Activated naive CD8-positive, alpha-beta T cell (primary cell): ENCODE measurements around the gene ETF1.
A peak's percentile ranks its signal among the peaks of the same experiment; 100 is the strongest.
"Not testable (repeated sequence)": the region's sequence is repeated elsewhere in the genome, so short reads cannot be mapped to it uniquely, and the experiment has no call there.

ENCODE experiments used
- H3K27ac Mint-ChIP-seq: one replicate; pipeline ENCODE4 v1.8.0; 2021; ENCODE audit warnings: mixed read lengths
- H3K27me3 Mint-ChIP-seq: one replicate; pipeline ENCODE4 v1.8.0; 2021; ENCODE audit warnings: mixed read lengths
- H3K36me3 Mint-ChIP-seq: one replicate; pipeline ENCODE4 v1.8.0; 2021; ENCODE audit warnings: mixed read lengths
- H3K4me1 Mint-ChIP-seq: one replicate; pipeline ENCODE4 v1.8.0; 2021; ENCODE audit warnings: low read depth, mixed read lengths
- H3K4me3 Mint-ChIP-seq: one replicate; pipeline ENCODE4 v1.8.0; 2021; ENCODE audit warnings: mild to moderate bottlenecking, mixed read lengths
- H3K9me3 Mint-ChIP-seq: one replicate; pipeline ENCODE4 v1.8.0; 2021; ENCODE audit warnings: low read depth, mixed read lengths

The ETF1 gene

DNA sequence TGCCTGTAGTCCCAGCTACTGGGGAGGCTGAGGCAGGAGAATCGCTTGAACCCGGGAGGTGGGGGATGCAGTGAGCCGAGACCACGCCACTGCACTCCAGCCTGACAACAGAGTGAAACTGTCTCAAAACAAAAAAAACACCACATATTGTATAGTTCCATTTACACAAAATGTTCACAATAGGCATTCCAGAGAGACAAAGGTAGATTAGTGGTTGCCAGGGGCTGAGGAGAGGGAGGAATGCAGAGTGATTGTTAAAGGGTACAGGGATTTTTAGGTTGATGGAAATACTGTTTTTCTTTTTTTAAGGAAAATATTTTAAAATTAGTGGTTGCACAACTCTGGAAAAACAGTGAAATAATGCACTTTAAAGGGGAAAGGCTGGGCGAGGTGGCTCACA is 19.6 kb downstream of the ETF1 start:
- no peaks in the 10 kb centered on the region for H3K27me3 Mint-ChIP-seq
- H3K4me3 Mint-ChIP-seq = no peak overlapping the region
- no peaks in the 10 kb centered on the region for H3K9me3 Mint-ChIP-seq
- peaks cover 38% of the 10 kb centered on the region for H3K4me1 Mint-ChIP-seq
- H3K27ac Mint-ChIP-seq = no peak overlapping the region
- peaks cover 3% of the 10 kb centered on the region for H3K36me3 Mint-ChIP-seq

DNA sequence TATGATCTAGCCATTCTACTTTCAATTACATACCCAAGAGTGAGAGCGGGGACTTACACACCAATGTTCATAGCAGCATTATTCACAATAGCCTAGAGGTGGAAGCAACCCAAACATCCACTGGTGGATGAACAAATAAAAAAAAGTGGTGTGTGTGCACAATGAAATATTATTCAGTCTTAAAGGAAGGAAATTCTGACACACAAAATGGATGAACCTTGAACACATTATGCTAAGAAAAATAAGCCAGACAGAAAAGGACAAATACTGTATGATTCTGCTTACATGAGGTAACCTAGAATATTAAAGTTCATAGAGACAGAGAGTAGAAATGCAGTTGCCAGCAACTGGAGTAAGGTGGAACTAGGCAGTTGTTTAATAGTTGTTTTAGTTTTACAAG is 22.1 kb downstream of the ETF1 start:
- Mint-ChIP-seq H3K27ac (no peak overlapping the region), H3K27me3 (no peaks in the 10 kb centered on the region), H3K4me1 (peaks cover 30% of the 10 kb centered on the region), H3K36me3 (peaks cover 2% of the 10 kb centered on the region), H3K9me3 (no peaks in the 10 kb centered on the region), H3K4me3 (no peak overlapping the region)

DNA sequence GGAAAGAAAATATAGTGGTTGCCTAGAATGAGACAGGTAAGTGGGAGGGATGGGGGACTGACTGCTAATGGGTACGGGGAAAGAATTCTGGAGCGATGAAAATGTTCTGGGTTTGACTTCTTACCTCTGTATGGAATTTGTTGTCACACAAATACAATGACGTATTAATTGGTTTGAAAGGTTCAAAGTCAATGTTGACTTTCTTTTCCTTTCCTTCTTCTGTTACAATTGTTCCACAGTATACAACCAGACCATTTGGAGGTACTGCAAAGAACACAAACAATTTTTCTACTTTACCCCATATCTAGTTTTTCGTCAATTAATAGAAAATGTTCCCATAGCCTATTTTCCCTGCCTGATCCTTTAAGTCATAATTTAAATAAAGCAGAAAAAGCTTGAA is 25.6 kb downstream of the ETF1 start:
- no peak overlapping the region for H3K27ac Mint-ChIP-seq

DNA sequence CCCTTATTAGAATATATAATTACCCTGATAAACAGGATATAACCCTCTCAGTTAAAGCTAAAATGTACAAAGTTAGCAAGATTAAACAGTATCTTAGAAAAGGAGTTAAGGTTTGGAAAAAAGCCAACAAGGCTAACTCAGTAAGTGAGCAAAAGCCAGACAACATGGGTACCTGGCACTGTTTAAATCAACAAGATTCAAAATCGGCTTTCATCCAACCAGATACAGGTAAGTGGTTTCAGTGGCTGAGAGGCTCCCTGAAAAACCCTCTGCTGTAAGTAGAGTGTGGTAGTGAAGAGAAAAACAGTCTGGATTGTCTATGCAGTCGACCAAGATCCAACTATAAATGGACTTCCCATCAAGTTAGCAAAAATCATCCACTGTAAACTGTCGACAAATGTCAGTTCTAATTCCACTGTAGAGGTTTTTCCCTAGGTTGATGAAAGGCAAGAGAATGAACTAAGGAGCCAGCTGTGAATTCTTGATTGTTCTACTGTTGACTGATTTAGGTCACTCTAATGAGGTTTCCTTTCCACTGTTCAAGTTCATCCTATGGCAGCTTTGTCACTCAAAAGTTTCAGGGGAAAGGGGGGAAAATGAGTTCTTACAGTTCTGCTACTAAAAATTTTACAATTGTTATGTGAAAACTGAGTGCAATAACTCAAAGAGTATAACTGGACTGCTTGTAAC is 27.3 kb downstream of the ETF1 start:
- H3K27ac Mint-ChIP-seq = peak overlapping the region; percentile 28
- peaks cover 2% of the 10 kb centered on the region for H3K36me3 Mint-ChIP-seq
- no peaks in the 10 kb centered on the region for H3K9me3 Mint-ChIP-seq
- H3K4me1 Mint-ChIP-seq = peaks cover 12% of the 10 kb centered on the region
- no peak overlapping the region for H3K4me3 Mint-ChIP-seq
- no peaks in the 10 kb centered on the region for H3K27me3 Mint-ChIP-seq

More for the DNA sequence above, 25.6 kb downstream of the ETF1 start:
- Mint-ChIP-seq H3K27me3 (no peaks in the 10 kb centered on the region), H3K9me3 (no peaks in the 10 kb centered on the region), H3K36me3 (peaks cover 2% of the 10 kb centered on the region), H3K4me1 (peaks cover 22% of the 10 kb centered on the region), H3K4me3 (no peak overlapping the region)

DNA sequence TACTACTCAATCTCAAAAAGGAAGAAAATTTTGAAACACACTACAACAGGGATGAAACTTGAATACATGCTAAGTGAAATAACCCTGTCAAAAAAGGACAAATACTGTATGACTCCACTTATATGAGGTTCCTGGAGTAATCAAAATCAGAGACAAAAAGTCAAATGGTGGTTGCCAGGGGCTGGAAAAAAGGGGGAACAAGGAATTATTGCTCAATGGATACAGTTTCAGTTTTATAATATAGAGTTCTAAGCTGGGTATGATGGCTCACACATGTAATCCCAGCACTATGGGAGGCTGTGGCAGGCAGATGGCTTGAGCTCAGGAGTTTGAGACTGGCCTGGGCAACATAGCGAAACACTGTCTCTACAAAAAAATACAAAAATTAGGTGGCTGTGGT is 29.0 kb downstream of the ETF1 start:
- Mint-ChIP-seq H3K27ac (no peak overlapping the region), H3K4me1 (peaks cover 7% of the 10 kb centered on the region), H3K9me3 (no peaks in the 10 kb centered on the region), H3K4me3 (no peak overlapping the region), H3K27me3 (no peaks in the 10 kb centered on the region), H3K36me3 (peaks cover 2% of the 10 kb centered on the region)

DNA sequence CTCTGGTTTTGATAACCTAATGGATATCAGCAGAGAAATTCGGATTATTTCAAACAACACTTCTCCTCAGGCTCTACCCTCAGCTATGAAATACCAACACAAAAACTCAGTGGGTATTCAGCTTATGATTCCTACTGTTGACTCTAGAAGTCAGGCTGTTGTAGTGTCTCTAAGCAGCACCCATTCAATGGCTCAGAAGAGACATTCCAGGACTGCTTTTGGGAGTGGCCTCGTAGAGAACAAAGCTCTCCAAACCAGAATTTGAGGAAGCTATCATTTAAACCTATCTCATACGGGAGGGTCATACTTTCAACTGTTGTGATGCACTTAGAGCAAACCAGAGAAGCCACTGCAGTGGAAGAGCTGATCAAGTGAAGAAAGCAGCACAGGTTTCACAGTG is 34.1 kb downstream of the ETF1 start:
- no peaks in the 10 kb centered on the region for H3K36me3 Mint-ChIP-seq
- H3K4me3 Mint-ChIP-seq = no peak overlapping the region
- H3K4me1 Mint-ChIP-seq = peaks cover under 1% of the 10 kb centered on the region
- H3K27ac Mint-ChIP-seq = peak overlapping the region; percentile 5
- no peaks in the 10 kb centered on the region for H3K9me3 Mint-ChIP-seq
- H3K27me3 Mint-ChIP-seq = no peaks in the 10 kb centered on the region

DNA sequence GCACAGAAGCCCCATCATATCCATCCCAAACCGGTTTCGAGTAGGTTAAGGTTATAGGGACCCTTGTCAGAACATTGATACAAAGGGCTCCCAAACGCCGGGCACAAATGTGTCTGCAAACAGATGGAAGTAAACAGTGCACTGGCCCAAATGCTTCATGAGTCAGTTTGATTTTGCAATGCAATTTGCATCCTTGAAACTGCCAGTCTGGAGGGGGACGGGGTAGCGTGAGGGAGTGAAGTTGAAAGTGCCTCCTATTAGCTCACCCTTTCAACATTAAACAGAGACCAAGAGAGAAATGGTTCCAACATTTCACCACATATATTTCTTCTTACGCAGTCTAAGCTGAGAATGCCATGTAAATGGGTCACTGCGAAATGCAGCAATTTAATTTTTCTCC is 35.6 kb downstream of the ETF1 start:
- H3K36me3 Mint-ChIP-seq, H3K27me3 Mint-ChIP-seq, H3K9me3 Mint-ChIP-seq, H3K27ac Mint-ChIP-seq, H3K4me3 Mint-ChIP-seq, H3K4me1 Mint-ChIP-seq: not testable (repeated sequence)

DNA sequence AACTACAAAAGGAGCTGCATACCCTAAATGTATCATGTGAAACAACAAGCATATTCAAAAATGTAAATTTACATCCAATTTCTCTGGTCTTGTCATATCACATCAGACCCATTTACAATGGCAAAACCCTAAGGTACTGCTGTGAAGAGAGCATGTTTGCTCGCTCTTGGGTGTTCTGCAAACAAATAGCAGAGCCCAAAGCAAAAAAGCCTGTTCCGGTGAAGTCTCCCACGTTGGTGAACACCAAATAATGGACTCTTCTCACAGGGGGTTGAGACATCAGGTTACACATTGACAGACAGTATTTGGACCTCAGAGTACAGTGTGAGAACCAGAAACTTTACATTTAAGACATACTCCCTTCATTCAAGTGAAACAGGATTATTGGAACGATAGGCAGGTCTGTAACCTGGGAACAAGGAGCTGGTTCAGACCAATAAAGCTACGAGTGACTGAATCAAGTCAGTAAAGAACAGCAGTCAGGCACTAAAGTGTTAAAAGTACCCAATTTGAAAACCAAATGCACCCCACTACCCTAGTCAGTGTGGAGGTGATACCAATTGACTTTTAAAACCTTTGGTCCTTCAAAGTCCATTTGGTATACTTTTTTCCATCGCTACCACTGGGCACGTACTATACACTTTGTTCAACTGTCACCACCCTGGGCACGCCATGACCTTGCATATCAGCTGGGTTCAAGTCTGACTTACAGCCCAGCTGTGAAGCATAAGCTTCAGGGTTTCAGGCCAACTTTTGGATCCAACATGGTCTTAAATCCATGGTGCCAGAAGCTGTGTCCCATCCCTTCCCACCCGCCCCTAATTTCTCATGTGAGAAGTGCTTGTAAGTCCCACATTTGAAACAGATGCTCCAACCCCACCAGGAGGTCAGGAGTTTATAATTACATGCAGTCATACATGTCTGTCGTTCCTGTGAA is 36.4 kb downstream of the ETF1 start:
- no peak overlapping the region for H3K27ac Mint-ChIP-seq
- H3K4me1 Mint-ChIP-seq = peaks cover 3% of the 10 kb centered on the region
- H3K9me3 Mint-ChIP-seq = no peaks in the 10 kb centered on the region
- no peaks in the 10 kb centered on the region for H3K36me3 Mint-ChIP-seq
- no peaks in the 10 kb centered on the region for H3K27me3 Mint-ChIP-seq
- H3K4me3 Mint-ChIP-seq = no peak overlapping the region

DNA sequence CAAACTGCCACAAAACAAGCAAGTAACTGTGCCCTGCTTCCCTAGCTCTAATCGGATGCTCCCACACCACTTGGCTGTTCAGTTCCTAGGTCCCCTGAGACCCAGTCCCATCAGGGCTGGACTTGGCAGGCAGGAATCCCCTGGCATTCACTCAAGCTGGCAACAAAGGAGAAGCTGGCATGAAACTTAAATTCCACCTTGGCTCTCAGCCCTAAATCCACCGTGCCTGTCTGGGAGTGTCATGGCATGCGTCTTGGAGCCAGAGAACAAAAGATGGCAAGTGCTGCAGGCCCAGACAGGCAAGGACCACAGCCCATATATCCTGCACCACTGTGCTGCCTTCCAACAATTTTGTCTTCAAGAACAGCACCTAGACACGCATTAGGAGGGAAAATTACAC is 38.2 kb downstream of the ETF1 start:
- no peaks in the 10 kb centered on the region for H3K9me3 Mint-ChIP-seq
- no peaks in the 10 kb centered on the region for H3K36me3 Mint-ChIP-seq
- no peak overlapping the region for H3K27ac Mint-ChIP-seq

DNA sequence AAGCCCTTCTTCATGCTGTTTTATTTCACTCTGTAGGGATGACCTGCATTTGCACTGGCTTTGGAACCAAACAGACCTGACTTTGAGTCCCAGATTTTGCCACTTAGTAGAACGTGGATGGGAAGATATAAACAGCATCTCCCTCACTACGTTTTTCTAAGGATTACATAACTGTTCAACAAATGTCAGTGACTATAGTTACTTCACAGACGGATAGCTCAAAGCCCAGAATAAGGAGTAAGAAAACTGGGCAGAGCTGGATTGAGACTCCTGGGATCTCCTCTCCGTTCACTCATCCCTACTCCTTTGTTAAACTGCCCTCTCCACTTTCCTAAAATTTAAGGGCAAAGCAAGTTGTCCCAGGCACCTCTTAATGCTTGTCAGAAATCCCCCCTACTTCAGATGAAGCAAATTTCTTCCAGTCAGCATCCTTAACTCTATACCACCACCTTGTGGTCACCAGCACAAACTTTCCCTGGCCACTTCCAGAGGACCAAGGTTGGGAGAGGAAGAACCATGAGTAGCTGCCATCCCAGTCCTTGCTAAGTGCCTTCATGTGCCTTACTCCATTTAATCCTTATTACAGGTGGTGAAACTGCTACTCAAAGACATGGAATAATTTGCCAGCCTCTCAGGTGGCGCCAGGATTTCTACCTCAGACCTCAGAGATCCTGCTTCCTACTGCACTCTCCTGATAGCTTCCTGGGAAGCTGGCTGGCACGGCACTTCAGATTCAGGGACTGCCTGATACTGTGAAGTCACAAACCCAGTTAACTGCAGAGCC is 39.4 kb downstream of the ETF1 start:
- Mint-ChIP-seq H3K36me3 (no peaks in the 10 kb centered on the region), H3K27me3 (no peaks in the 10 kb centered on the region), H3K4me1 (peaks cover 3% of the 10 kb centered on the region), H3K4me3 (no peak overlapping the region), H3K9me3 (no peaks in the 10 kb centered on the region), H3K27ac (no peak overlapping the region)

More for the DNA sequence above, 38.2 kb downstream of the ETF1 start:
- H3K4me1 Mint-ChIP-seq = peaks cover 3% of the 10 kb centered on the region
- no peaks in the 10 kb centered on the region for H3K27me3 Mint-ChIP-seq
- H3K4me3 Mint-ChIP-seq = no peak overlapping the region

DNA sequence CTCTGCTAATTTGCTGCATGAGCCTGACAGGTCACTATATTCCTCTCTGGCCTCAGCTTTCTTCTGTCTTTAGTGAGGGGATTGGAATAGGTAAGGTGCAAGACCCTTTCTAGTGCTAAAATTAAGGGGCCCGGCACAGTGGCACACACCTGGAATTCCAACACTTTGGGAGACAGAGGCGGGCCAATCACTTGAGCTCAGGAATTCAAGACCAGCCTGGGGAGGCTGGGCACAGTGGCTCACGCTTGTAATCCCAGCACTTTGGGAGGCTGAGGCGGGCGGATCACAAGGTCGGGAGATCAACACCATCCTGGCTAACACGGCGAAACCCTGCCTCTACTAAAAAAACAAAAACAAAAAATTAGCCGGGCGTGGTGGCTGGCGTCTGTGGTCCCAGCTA is 40.5 kb downstream of the ETF1 start:
- peaks cover 3% of the 10 kb centered on the region for H3K4me1 Mint-ChIP-seq
- no peaks in the 10 kb centered on the region for H3K27me3 Mint-ChIP-seq
- no peaks in the 10 kb centered on the region for H3K9me3 Mint-ChIP-seq
- no peak overlapping the region for H3K4me3 Mint-ChIP-seq
- H3K36me3 Mint-ChIP-seq = no peaks in the 10 kb centered on the region
- H3K27ac Mint-ChIP-seq = no peak overlapping the region

DNA sequence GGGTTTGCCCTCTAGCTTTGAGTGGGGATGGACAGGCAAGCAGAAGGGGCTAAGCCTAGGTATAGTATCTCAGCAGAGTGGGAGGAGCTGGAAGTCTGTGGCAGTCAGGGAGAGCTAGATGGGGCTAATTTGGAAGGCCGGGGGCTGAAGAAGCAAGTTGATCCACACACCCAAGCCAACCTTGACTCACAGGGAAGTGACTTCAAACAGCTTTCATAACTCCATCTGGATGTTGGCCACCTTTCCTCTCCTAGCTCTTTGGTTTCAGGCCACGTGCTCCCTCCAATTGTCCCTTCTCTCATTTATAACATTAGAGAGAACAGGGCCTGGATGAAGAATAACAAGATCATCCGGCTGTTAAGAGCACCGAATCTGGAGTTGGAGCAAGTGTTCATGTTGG is 40.9 kb downstream of the ETF1 start:
- H3K4me3 Mint-ChIP-seq = no peak overlapping the region
- H3K27ac Mint-ChIP-seq = no peak overlapping the region
- no peaks in the 10 kb centered on the region for H3K9me3 Mint-ChIP-seq
- no peaks in the 10 kb centered on the region for H3K27me3 Mint-ChIP-seq
- H3K36me3 Mint-ChIP-seq = no peaks in the 10 kb centered on the region
- peaks cover 3% of the 10 kb centered on the region for H3K4me1 Mint-ChIP-seq

DNA sequence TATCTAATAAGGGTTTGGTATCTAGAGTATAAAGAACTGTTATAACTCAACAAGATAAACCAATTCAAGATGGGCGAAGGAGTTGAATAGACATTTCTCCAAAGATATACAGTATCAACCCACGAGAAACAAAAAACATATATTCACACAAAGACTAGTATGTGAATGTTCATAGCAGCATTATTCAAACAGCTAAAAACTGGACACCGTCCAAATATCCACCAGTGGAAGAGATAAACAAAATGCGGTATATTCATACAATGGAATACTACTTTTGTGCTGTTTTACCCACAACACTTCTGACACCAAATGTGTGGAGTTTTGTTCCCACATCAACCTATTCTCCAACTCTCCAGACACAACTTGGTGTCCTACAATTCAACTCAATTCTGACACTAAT is 44.7 kb downstream of the ETF1 start:
- H3K27ac Mint-ChIP-seq = no peak overlapping the region
- no peaks in the 10 kb centered on the region for H3K27me3 Mint-ChIP-seq
- no peaks in the 10 kb centered on the region for H3K9me3 Mint-ChIP-seq
- no peaks in the 10 kb centered on the region for H3K4me1 Mint-ChIP-seq
- no peaks in the 10 kb centered on the region for H3K36me3 Mint-ChIP-seq
- H3K4me3 Mint-ChIP-seq = no peak overlapping the region

DNA sequence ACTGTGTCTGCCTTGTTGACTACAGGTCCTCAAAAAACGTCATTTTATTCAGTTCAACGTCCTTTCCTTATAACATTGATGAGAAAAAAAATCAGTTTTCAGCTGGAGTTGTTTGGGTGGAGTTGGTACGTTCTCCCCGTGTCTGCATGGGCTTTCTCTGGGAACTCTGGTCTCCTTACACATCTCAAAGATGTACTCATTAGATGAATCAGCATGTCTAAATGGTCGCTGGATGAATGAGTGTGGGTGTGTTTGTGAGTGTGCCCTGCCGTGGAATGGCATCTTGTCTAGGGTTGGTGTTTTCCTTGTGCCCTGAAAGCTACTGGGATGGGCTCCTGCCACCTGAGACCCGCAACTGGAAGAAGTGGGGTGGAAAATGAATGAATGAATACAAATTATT is 47.7 kb downstream of the ETF1 start:
- peaks cover 3% of the 10 kb centered on the region for H3K27me3 Mint-ChIP-seq
- H3K4me3 Mint-ChIP-seq = no peak overlapping the region
- H3K9me3 Mint-ChIP-seq = no peaks in the 10 kb centered on the region
- no peaks in the 10 kb centered on the region for H3K36me3 Mint-ChIP-seq
- H3K4me1 Mint-ChIP-seq = peaks cover 13% of the 10 kb centered on the region
- no peak overlapping the region for H3K27ac Mint-ChIP-seq

DNA sequence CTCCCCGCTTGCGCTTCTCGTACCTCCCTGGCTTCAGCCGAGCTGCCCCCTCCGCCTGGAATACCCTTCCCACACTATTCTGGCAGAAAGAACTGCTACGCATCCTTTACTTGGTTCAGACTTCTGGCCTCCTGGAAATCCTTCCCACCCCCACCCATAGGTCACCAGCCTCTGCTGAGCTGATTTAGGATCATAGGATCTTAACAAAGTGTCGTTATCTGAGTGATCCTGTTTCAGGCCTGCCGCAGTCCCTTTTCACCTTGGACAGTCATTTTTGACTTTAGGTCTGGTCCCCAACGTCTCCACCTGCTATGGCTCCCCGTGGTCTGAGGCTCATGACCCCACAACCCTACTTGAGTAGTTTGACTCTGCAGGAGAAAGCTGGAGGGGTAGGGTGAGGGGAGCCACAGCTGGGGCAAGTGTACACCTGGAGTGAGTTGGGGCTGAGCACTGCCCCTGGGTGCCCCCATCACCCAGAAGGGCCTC is 50.4 kb downstream of the ETF1 start:
- no peaks in the 10 kb centered on the region for H3K9me3 Mint-ChIP-seq
- H3K4me1 Mint-ChIP-seq = peaks cover 13% of the 10 kb centered on the region
- peak overlapping the region; percentile 66 for H3K27ac Mint-ChIP-seq
- H3K36me3 Mint-ChIP-seq = no peaks in the 10 kb centered on the region
- H3K27me3 Mint-ChIP-seq = peaks cover 3% of the 10 kb centered on the region
- peak overlapping the region; percentile 94 for H3K4me3 Mint-ChIP-seq
